RWPE1 (cell line): ENCODE results near the gene YWHAH.

Experiments
- CTCF ChIA-PET: fragments of 350-600 bp; sonication (Branson Sonifier 250); formaldehyde crosslinking; extraction: SDS; loops from one replicate; lab custom pipeline; 2021; lab: Yijun Ruan, JAX
- POLR2A ChIA-PET: fragments of 400-600 bp; formaldehyde crosslinking; extraction: SDS; loops from one replicate; lab custom pipeline; 2020; ENCODE audit warnings: antibody characterized with exemption; ENCODE audit not compliant: low non-redundant PET; lab: Yijun Ruan, JAX
- DNase-seq: peaks from one replicate; pipeline ENCODE4 v3.0.0; 2012; ENCODE audit warnings: low spot score
- H3K27ac ChIP-seq: fragments of 450-650 bp; 2 replicates; pipeline ENCODE4 v1.5.1; 2017
- CTCF ChIP-seq: fragments of 450-650 bp; conservative IDR thresholded peaks from 2 replicates; pipeline ENCODE4 v1.5.1; 2017; ENCODE audit warnings: low read depth, mild to moderate bottlenecking

YWHAH gene

GRCh38 chr22:32000181-32000580 lies 55.8 kb downstream of the YWHAH start:
- H3K27ac ChIP-seq, result no peak overlapping the region
- DNase-seq, result no peak
- ChIA-PET POLR2A (no interaction called here), CTCF (no interaction called here)
- no peak for TF ChIP-seq CTCF

DNA sequence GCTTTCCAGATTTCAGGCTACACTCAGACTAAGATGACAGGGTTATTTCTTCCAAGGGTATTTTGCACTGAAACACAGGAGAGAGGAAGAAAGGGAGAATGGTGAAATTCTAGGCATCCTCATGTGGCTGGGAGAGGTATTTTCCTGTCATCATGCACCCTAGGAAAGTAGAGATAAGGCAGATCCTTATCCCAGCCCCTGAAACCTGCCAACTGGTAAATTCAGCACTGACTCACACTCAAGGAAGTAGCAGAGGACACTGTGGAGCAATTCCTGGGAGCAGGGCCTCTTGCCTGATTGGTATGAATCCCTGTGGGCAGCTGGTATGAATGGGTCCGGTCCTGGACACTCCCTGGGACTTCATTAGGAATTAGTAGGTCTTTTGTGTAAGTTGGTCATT lies 61.1 kb downstream of the YWHAH start:
- no peak for TF ChIP-seq CTCF
- ChIA-PET POLR2A (no interaction called here), CTCF (no interaction called here)
- no peak overlapping the region for H3K27ac ChIP-seq
- peak; percentile 13 for DNase-seq
